IMR-90 (cell line): ENCODE measurements around the gene TMEM9B. TPM values are rescaled to one million over a fixed set of nuclear protein-coding genes. Genes with fewer than 3 reads are reported as not detected.

Experiments used
- ATAC-seq: fragments of 200-7000 bp; cut with Tn5 transposase; 2 replicates; pipeline ENCODE4 v1.9.1; 2020; ENCODE audit warnings: low read depth, mild to moderate bottlenecking, moderate library complexity
- BruUV-seq: library from RNA; stranded (reverse); fragments of 400-500 nt; replicated peaks from 2 replicates; lab custom pipeline; 2021; lab: Mats Ljungman, UMichigan
- CTCF ChIA-PET: fragments of 300-600 bp; formaldehyde crosslinking; extraction: SDS; loops from one replicate; lab custom pipeline; 2021; ENCODE audit warnings: antibody characterized with exemption; lab: Yijun Ruan, JAX
- POLR2A ChIA-PET: fragments of 300-600 bp; sonication (Branson Sonifier 250); formaldehyde crosslinking; loops from one replicate; lab custom pipeline; 2022; ENCODE audit warnings: antibody characterized with exemption; ENCODE audit not compliant: unreplicated experiment; lab: Charles Lee
- DNase-seq: peaks from one replicate; pipeline ENCODE4 v3.0.0; 2013
- H2AFZ ChIP-seq: replicated peaks from 2 replicates; pipeline ENCODE3; 2013; ENCODE audit warnings: low read length, mild to moderate bottlenecking; ENCODE audit not compliant: poor library complexity
- H2AK5ac ChIP-seq: 2 replicates; pipeline ENCODE4 v1.6.1; 2013; ENCODE audit warnings: low read depth, low read length, inconsistent platforms
- H2AK9ac ChIP-seq: replicated peaks from 2 replicates; pipeline ENCODE3; 2013; ENCODE audit warnings: mild to moderate bottlenecking, low read depth, low read length, moderate library complexity; ENCODE audit not compliant: poor library complexity
- H2BK120ac ChIP-seq: 2 replicates; pipeline ENCODE4 v1.6.1; 2013; ENCODE audit warnings: low read depth, low read length, inconsistent platforms
- H2BK15ac ChIP-seq: 3 replicates; pipeline ENCODE4 v1.6.1; 2013; ENCODE audit warnings: low read depth, low read length, inconsistent platforms
- H2BK20ac ChIP-seq: 2 replicates; pipeline ENCODE4 v1.6.1; 2013; ENCODE audit warnings: low read depth, mild to moderate bottlenecking, inconsistent platforms, low read length, moderate library complexity
- H2BK5ac ChIP-seq: 2 replicates; pipeline ENCODE4 v1.6.1; 2013; ENCODE audit warnings: mild to moderate bottlenecking, low read depth, low read length, inconsistent platforms; ENCODE audit not compliant: poor library complexity, severe bottlenecking
- H3K14ac ChIP-seq: replicated peaks from 2 replicates; pipeline ENCODE4 v1.6.1; 2013; ENCODE audit warnings: low read depth, low read length, inconsistent platforms
- H3K18ac ChIP-seq: 2 replicates; pipeline ENCODE4 v1.6.1; 2013; ENCODE audit warnings: low read depth, low read length, control low read depth
- H3K23ac ChIP-seq: 2 replicates; pipeline ENCODE4 v1.6.1; 2013; ENCODE audit warnings: low read depth, low read length, inconsistent platforms
- H3K27ac ChIP-seq: 2 replicates; pipeline ENCODE4 v1.5.1; 2013; ENCODE audit warnings: mild to moderate bottlenecking, control low read depth, low read length; ENCODE audit not compliant: insufficient read depth
- H3K27me3 ChIP-seq: 2 replicates; pipeline ENCODE4 v1.6.1; 2013; ENCODE audit warnings: low read length; ENCODE audit not compliant: control insufficient read depth, insufficient read depth
- H3K36me3 ChIP-seq: 2 replicates; pipeline ENCODE4 v1.6.1; 2013; ENCODE audit warnings: low read length, mixed read lengths; ENCODE audit not compliant: control insufficient read depth, insufficient read depth
- H3K4ac ChIP-seq: 2 replicates; pipeline ENCODE4 v1.6.1; 2013; ENCODE audit warnings: low read depth, low read length, inconsistent platforms
- H3K4me1 ChIP-seq: 2 replicates; pipeline ENCODE4 v1.6.1; 2013; ENCODE audit warnings: low read length, mixed read lengths; ENCODE audit not compliant: control insufficient read depth, insufficient read depth
- H3K4me2 ChIP-seq: 2 replicates; pipeline ENCODE4 v1.6.1; 2013; ENCODE audit warnings: low read depth, mild to moderate bottlenecking, control low read depth, low read length, moderate library complexity
- H3K4me3 ChIP-seq: 2 replicates; pipeline ENCODE4 v1.5.1; 2013; ENCODE audit warnings: low read depth, mild to moderate bottlenecking, control low read depth, low read length, moderate library complexity; ENCODE audit not compliant: insufficient read depth
- H3K56ac ChIP-seq: 2 replicates; pipeline ENCODE4 v1.6.1; 2013; ENCODE audit warnings: low read length, inconsistent platforms; ENCODE audit not compliant: insufficient read depth; ENCODE audit errors: extremely low read depth
- H3K79me1 ChIP-seq, 2 experiments: 2 replicates each; pipeline ENCODE4 v1.6.1; 2013; ENCODE audit warnings: low read length in 2 of 2, inconsistent platforms in 1 of 2, low read depth in 1 of 2
- H3K9ac ChIP-seq: 2 replicates; pipeline ENCODE4 v1.6.1; 2013; ENCODE audit warnings: low read depth, low read length, control low read depth
- H3K9me1 ChIP-seq: 2 replicates; pipeline ENCODE4 v1.6.1; 2013; ENCODE audit warnings: low read length, inconsistent platforms; ENCODE audit not compliant: insufficient read depth
- H3K9me3 ChIP-seq: 2 replicates; pipeline ENCODE4 v1.6.1; 2013; ENCODE audit warnings: low read length; ENCODE audit not compliant: control insufficient read depth, insufficient read depth
- H4K20me1 ChIP-seq: 2 replicates; pipeline ENCODE4 v1.6.1; 2013; ENCODE audit warnings: low read length, inconsistent platforms; ENCODE audit not compliant: insufficient read depth
- H4K5ac ChIP-seq: 2 replicates; pipeline ENCODE4 v1.6.1; 2013; ENCODE audit warnings: mild to moderate bottlenecking, low read depth, low read length, control low read depth
- H4K8ac ChIP-seq, 2 experiments: 2 replicates each; pipeline ENCODE4 v1.6.1; 2013; ENCODE audit warnings: low read depth in 2 of 2, low read length in 2 of 2, control low read depth in 1 of 2, inconsistent platforms in 1 of 2
- H4K91ac ChIP-seq: 2 replicates; pipeline ENCODE4 v1.6.1; 2013; ENCODE audit warnings: low read depth, low read length, inconsistent platforms; ENCODE audit not compliant: insufficient read depth
- BHLHE40 ChIP-seq: fragments of 150-350 bp; IDR thresholded peaks from 2 replicates; pipeline ENCODE4 v1.6.1; 2016; ENCODE audit warnings: mild to moderate bottlenecking, low read depth, low read length
- CEBPB ChIP-seq: IDR thresholded peaks from 2 replicates; pipeline ENCODE4 v1.6.1; 2012; ENCODE audit warnings: low read depth, low read length, improper control_type of control experiment
- CHD1 ChIP-seq: IDR thresholded peaks from 2 replicates; pipeline ENCODE4 v1.6.1; 2012; ENCODE audit warnings: low read depth, low read length, improper control_type of control experiment
- CTCF ChIP-seq: conservative IDR thresholded peaks from 2 replicates; pipeline ENCODE4 v1.5.1; 2012; ENCODE audit warnings: mild to moderate bottlenecking, low read depth, low read length, improper control_type of control experiment
- FOS ChIP-seq: fragments of 150-350 bp; IDR thresholded peaks from 2 replicates; pipeline ENCODE4 v1.6.1; 2016; ENCODE audit warnings: low read depth, low read length
- MAFK ChIP-seq: IDR thresholded peaks from 2 replicates; pipeline ENCODE4 v1.6.1; 2012; ENCODE audit warnings: low read depth, low read length, improper control_type of control experiment
- MAZ ChIP-seq: IDR thresholded peaks from 2 replicates; pipeline ENCODE4 v1.6.1; 2012; ENCODE audit warnings: low read depth, mild to moderate bottlenecking, low read length, improper control_type of control experiment, moderate library complexity, borderline replicate concordance
- MXI1 ChIP-seq: IDR thresholded peaks from 2 replicates; pipeline ENCODE4 v1.6.1; 2012; ENCODE audit warnings: low read depth, mild to moderate bottlenecking, low read length, moderate library complexity, borderline replicate concordance
- NFE2L2 ChIP-seq: fragments of 150-350 bp; IDR thresholded peaks from 2 replicates; pipeline ENCODE4 v1.6.1; 2016; ENCODE audit warnings: low read depth, mild to moderate bottlenecking, low read length
- POLR2A ChIP-seq: IDR thresholded peaks from 2 replicates; pipeline ENCODE4 v1.6.1; 2012; ENCODE audit warnings: mild to moderate bottlenecking, low read depth, low read length
- RAD21 ChIP-seq: IDR thresholded peaks from 2 replicates; pipeline ENCODE4 v1.6.1; 2012; ENCODE audit warnings: low read length, improper control_type of control experiment
- RCOR1 ChIP-seq: IDR thresholded peaks from 2 replicates; pipeline ENCODE4 v1.6.1; 2012; ENCODE audit warnings: mild to moderate bottlenecking, low read length, improper control_type of control experiment; ENCODE audit not compliant: insufficient replicate concordance
- RFX5 ChIP-seq: IDR thresholded peaks from 2 replicates; pipeline ENCODE4 v1.8.0; 2012; ENCODE audit warnings: low read depth, mild to moderate bottlenecking, low read length, moderate library complexity
- SMC3 ChIP-seq: fragments of 150-350 bp; IDR thresholded peaks from 2 replicates; pipeline ENCODE4 v1.6.1; 2016; ENCODE audit warnings: low read depth, mild to moderate bottlenecking, antibody characterized with exemption, low read length, moderate library complexity
- USF2 ChIP-seq: fragments of 150-350 bp; IDR thresholded peaks from 2 replicates; pipeline ENCODE4 v1.6.1; 2017; ENCODE audit warnings: mild to moderate bottlenecking, antibody characterized with exemption, low read length, low read depth
- WGBS, 2 experiments: methylation state at CpG; one replicate each; pipeline versions ENCODE4 v1.1.5 to v1.1.7; 2013; ENCODE audit warnings: missing lambda C conversion rate in 2 of 2; ENCODE audit not compliant: insufficient read length in 1 of 2; ENCODE audit errors: extremely low coverage in 2 of 2; 5-methylcytosine and 5-hydroxymethylcytosine counted together
- dilution Hi-C: fragments of 300-500 bp; cut with HindIII; formaldehyde crosslinking; loops from one replicate; pipeline ENCODE4 v1.14.3; 2018; ENCODE audit warnings: low sequenced_read_pairs; ENCODE audit not compliant: unreplicated experiment
- in situ Hi-C: fragments of 300-500 bp; cut with MboI; formaldehyde crosslinking; loops from 3 replicates; pipeline ENCODE4 v1.14.3; 2019; ENCODE audit warnings: low sequenced_read_pairs, inconsistent platforms, mixed read lengths
- intact Hi-C: fragments of 100-400 bp; cut with micrococcal nuclease; formaldehyde crosslinking; loops from 2 replicates; pipeline ENCODE4 v1.10.0; 2022
- polyA plus RNA-seq, 3 experiments: library from polyadenylated mRNA; depleted of rRNA; stranded (reverse); fragments of >200 nt; gene quantifications; 2 replicates each; pipeline ENCODE4 v1.2.3, GENCODE V29; 2012; ENCODE audit warnings: low replicate concordance in 1 of 3
- total RNA-seq: library from RNA; depleted of rRNA; stranded (reverse); fragments of >200 nt; gene quantifications from 2 replicates; pipeline ENCODE4 v1.2.3, GENCODE V29; 2012

The TMEM9B gene
- total and polyA plus RNA-seq, 2 of the 4 experiments (the other 2 are of a cell fraction) = 24.6 to 25.6 TPM

- H3K4me3 ChIP-seq = peak overlapping the region; percentile 11; the same call in 1 of the 2 replicates
- peak overlapping the region; percentile 74 for H3K18ac ChIP-seq
- intact Hi-C loops = loop anchor here (2.0 kb wide), 1 partner anchor 18 kb away; no protein-coding TSS in a partner anchor
- peak overlapping the region; percentile 40; the same call in 1 of the 2 replicates for H3K56ac ChIP-seq
- no peaks in the 10 kb centered on the region for H3K79me1 ChIP-seq
- in situ Hi-C loops = no loop called here
- POLR2A ChIA-PET = interaction anchor here (0.8 kb wide), 1 partner anchor 9 kb away, joined by 3 read pairs; no protein-coding TSS in a partner anchor
- H3K9me1 ChIP-seq = peaks cover 12% of the 10 kb centered on the region; the same call in 1 of the 2 replicates
- H2AK5ac ChIP-seq = peak overlapping the region; percentile 16; the same call in 1 of the 2 replicates
- H4K8ac ChIP-seq = peak overlapping the region in 1 of 2 experiments; percentile 67; a peak in 2 of 4 replicates
- H2AK9ac ChIP-seq = peak overlapping the region; percentile 1
- peak overlapping the region; percentile 11; the same call in 1 of the 2 replicates for H3K9ac ChIP-seq
- H2AFZ ChIP-seq = peak overlapping the region; percentile 77
- 25% methylated on average over 8 of the region's 14 CpGs; no CpG with 5 or more reads in 1 of the 2 experiments for WGBS, 2 experiments
- peak overlapping the region; percentile 90 for H4K5ac ChIP-seq
- H3K9me3 ChIP-seq = no peaks in the 10 kb centered on the region
- CTCF ChIA-PET = interaction anchor here (1.5 kb wide), 1 partner anchor 14 kb away, joined by 3 read pairs; no protein-coding TSS in a partner anchor
- dilution Hi-C loops = no loop called here
- peak overlapping the region; percentile 45 for H4K91ac ChIP-seq
- H3K23ac ChIP-seq = peak overlapping the region; percentile 44; the same call in 1 of the 2 replicates
- peak overlapping the region; percentile 64 for H2BK20ac ChIP-seq
- no peaks in the 10 kb centered on the region for H3K36me3 ChIP-seq
- no peaks in the 10 kb centered on the region for H3K27me3 ChIP-seq
- H3K27ac ChIP-seq = peak overlapping the region; percentile 33
- H2BK5ac ChIP-seq = peak overlapping the region; percentile 35
- H3K4me1 ChIP-seq = peaks cover 5% of the 10 kb centered on the region
- H2BK120ac ChIP-seq = peak overlapping the region; percentile 67
- peak; percentile 92 for ATAC-seq
- H3K4me2 ChIP-seq = peak overlapping the region; percentile 79
- BruUV-seq = no TSS peak
- peak; percentile 90 for DNase-seq
- H4K20me1 ChIP-seq = no peaks in the 10 kb centered on the region
- peak overlapping the region; percentile 76 for H3K14ac ChIP-seq
- H2BK15ac ChIP-seq = peak overlapping the region; percentile 35; the same call in 1 of the 3 replicates
- H3K4ac ChIP-seq = peak overlapping the region; percentile 84
- TF ChIP-seq USF2 (no peak), SMC3 (no peak), MXI1 (no peak), CTCF (no peak), RFX5 (no peak), FOS (peak; percentile 71), RAD21 (no peak), NFE2L2 (0 out of 2 replicates have a peak, but pooled peaks have one; percentile 1), CEBPB (peak; percentile 4; the same call in 1 of the 2 replicates), MAZ (no peak), POLR2A (no peak), RCOR1 (peak; percentile 13), BHLHE40 (0 out of 2 replicates have a peak, but pooled peaks have one; percentile 9), MAFK (no peak), CHD1 (no peak)
These were observed 29.3 kb downstream of the TMEM9B start for GRCh38 chr11:8934742-8935488.
